ENCODE measurements around the gene TMEM218. TPM values are rescaled to one million over a fixed set of nuclear protein-coding genes. Genes with fewer than 3 reads are reported as not detected.

Gene TMEM218
- total and polyA plus RNA-seq, 3 donors from 2014 or later, result 15.1 to 17.7 (median 17.2) TPM

- Histone ChIP-seq H3K27me3 (no peaks in the 10 kb centered on the region), H3K4me1 (peaks cover 5% of the 10 kb centered on the region), H3K9me3 (no peaks in the 10 kb centered on the region), H3K4me3 (no peak overlapping the region), H3K27ac (peak overlapping the region in 1 of 2 donors; percentile 11), H3K36me3 (ENCODE audit: low read depth, missing control alignments) (no peaks in the 10 kb centered on the region)
- peak; percentile 80 for DNase-seq
- 59 to 61% methylated on average over 10 of the region's 10 CpGs for WGBS, 2 donors
- TF ChIP-seq CTCF (IDR thresholded peaks at IDR 0.05), result peak; percentile 9 to 51 (median 42)
- no peak for TF ChIP-seq POLR2A (IDR thresholded peaks at IDR 0.05)
- intact Hi-C loops (cut with DNase I; ENCODE audit: low total_unique reads), result no loop called here
Measured at GRCh38 chr11:125123947-125124617, 12.7 kb upstream of the TMEM218 start.

GRCh38 chr11:125123194-125123946, 11.9 kb upstream of the TMEM218 start:
- DNase-seq, result no peak
- intact Hi-C loops (cut with DNase I; ENCODE audit: low total_unique reads), result no loop called here
- Histone ChIP-seq H3K9me3 (no peaks in the 10 kb centered on the region), H3K27me3 (no peaks in the 10 kb centered on the region), H3K27ac (no peak overlapping the region), H3K4me1 (peaks cover 5% of the 10 kb centered on the region), H3K36me3 (ENCODE audit: low read depth, missing control alignments) (no peaks in the 10 kb centered on the region), H3K4me3 (no peak overlapping the region)
- WGBS, 2 donors, result 63 to 68% methylated on average over 4 of the region's 4 CpGs
- TF ChIP-seq CTCF (IDR thresholded peaks at IDR 0.05), result no peak
- TF ChIP-seq POLR2A (IDR thresholded peaks at IDR 0.05), result no peak

- TF ChIP-seq CTCF (IDR thresholded peaks at IDR 0.05), result no peak
- no peak for TF ChIP-seq POLR2A (IDR thresholded peaks at IDR 0.05)
- no peak overlapping the region for H3K27ac ChIP-seq
- no peaks in the 10 kb centered on the region for H3K9me3 ChIP-seq
- no peaks in the 10 kb centered on the region for H3K27me3 ChIP-seq
- DNase-seq, result no peak
- 78 to 82% methylated on average over 4 of the region's 4 CpGs for WGBS, 2 donors
- intact Hi-C loops (cut with DNase I; ENCODE audit: low total_unique reads), result no loop called here
- no peak overlapping the region for H3K4me3 ChIP-seq
- H3K4me1 ChIP-seq, result no peaks in the 10 kb centered on the region
- H3K36me3 ChIP-seq (ENCODE audit: low read depth, missing control alignments), result no peaks in the 10 kb centered on the region
Measured at GRCh38 chr11:125117429-125117828, 6.0 kb upstream of the TMEM218 start.

- no peaks in the 10 kb centered on the region for H3K36me3 ChIP-seq (ENCODE audit: low read depth, missing control alignments)
- no peak overlapping the region for H3K27ac ChIP-seq
- H3K4me1 ChIP-seq, result no peaks in the 10 kb centered on the region
- no peak overlapping the region for H3K4me3 ChIP-seq
- no peaks in the 10 kb centered on the region for H3K27me3 ChIP-seq
- TF ChIP-seq CTCF (IDR thresholded peaks at IDR 0.05), result no peak
- TF ChIP-seq POLR2A (IDR thresholded peaks at IDR 0.05), result no peak
- no peaks in the 10 kb centered on the region for H3K9me3 ChIP-seq
- DNase-seq, result no peak
- WGBS, 2 donors, result 68 to 82% methylated on average over 8 of the region's 8 CpGs
- intact Hi-C loops (cut with DNase I; ENCODE audit: low total_unique reads), result no loop called here
Measured at GRCh38 chr11:125114518-125114917, 3.1 kb upstream of the TMEM218 start.
